Right hindlimb (tissue), 1 donor: ENCODE results near the gene MRPL28.
"Not testable (repeated sequence)": the region's sequence is repeated elsewhere in the genome, so short reads cannot be mapped to it uniquely, and the experiment has no call there.

Experiments used
- DNase-seq: peaks from one replicate; pipeline ENCODE4 v3.0.0-alpha.2; 2018

Gene MRPL28

GRCh38 chr16:337437-337836 is 32.9 kb downstream of the MRPL28 start:
- no peak for DNase-seq

GRCh38 chr16:336269-336668 is 34.1 kb downstream of the MRPL28 start:
- no peak for DNase-seq

- DNase-seq = not testable (repeated sequence)
Measured at GRCh38 chr16:334861-335632, 35.3 kb downstream of the MRPL28 start.

- DNase-seq = not testable (repeated sequence)
Measured at GRCh38 chr16:334164-334832, 36.0 kb downstream of the MRPL28 start.

GRCh38 chr16:333406-334094 is 36.8 kb downstream of the MRPL28 start:
- no peak for DNase-seq

- DNase-seq = not testable (repeated sequence)
Measured at GRCh38 chr16:331181-331814, 39.0 kb downstream of the MRPL28 start.

- no peak for DNase-seq
Measured at GRCh38 chr16:330741-331140, 39.6 kb downstream of the MRPL28 start.

GRCh38 chr16:325375-326145 is 44.8 kb downstream of the MRPL28 start:
- no peak for DNase-seq

- DNase-seq = no peak
Measured at GRCh38 chr16:324451-325334, 45.6 kb downstream of the MRPL28 start.

GRCh38 chr16:324201-324450 is 46.2 kb downstream of the MRPL28 start:
- DNase-seq = no peak

GRCh38 chr16:322476-323143 is 47.7 kb downstream of the MRPL28 start:
- DNase-seq = no peak

GRCh38 chr16:321532-321931 is 48.8 kb downstream of the MRPL28 start:
- no peak for DNase-seq

- no peak for DNase-seq
Measured at GRCh38 chr16:320206-320605, 50.1 kb downstream of the MRPL28 start.

- DNase-seq = no peak
Measured at GRCh38 chr16:318628-319027, 51.7 kb downstream of the MRPL28 start.

- DNase-seq = no peak
Measured at GRCh38 chr16:317583-317982, 52.8 kb downstream of the MRPL28 start.
